WTC11 (cell line): Measurements from ENCODE around the gene SPOUT1. TPM values are rescaled to one million over a fixed set of nuclear protein-coding genes. Genes with fewer than 3 reads are reported as not detected.

Experiments
- ATAC-seq: fragments of 200-7000 bp; cut with Tn5 transposase; 2 replicates; pipeline ENCODE4 v1.10.0; 2021; ENCODE audit warnings: mild to moderate bottlenecking, moderate library complexity
- CTCF ChIA-PET: fragments of 300-600 bp; sonication (Branson Sonifier 250); formaldehyde crosslinking; loops from one replicate; lab custom pipeline; 2021; ENCODE audit warnings: antibody characterized with exemption; lab: Charles Lee
- POLR2A ChIA-PET: fragments of 350-600 bp; sonication (Branson Sonifier 250); formaldehyde crosslinking; loops from one replicate; lab custom pipeline; 2021; ENCODE audit warnings: antibody characterized with exemption; lab: Charles Lee
- DNase-seq: peaks from one replicate; pipeline ENCODE4 v3.0.0; 2021; ENCODE audit warnings: low spot score
- H3K27ac Mint-ChIP-seq: 2 replicates; pipeline ENCODE4 v1.8.0; 2021; ENCODE audit warnings: mixed read lengths
- H3K27me3 Mint-ChIP-seq: 2 replicates; pipeline ENCODE4 v1.8.0; 2021; ENCODE audit warnings: low read depth, mild to moderate bottlenecking, moderate library complexity, mixed read lengths
- H3K36me3 Mint-ChIP-seq: 2 replicates; pipeline ENCODE4 v1.8.0; 2021; ENCODE audit warnings: mixed read lengths
- H3K4me1 Mint-ChIP-seq: 2 replicates; pipeline ENCODE4 v1.8.0; 2022; ENCODE audit warnings: mixed read lengths
- H3K4me3 Mint-ChIP-seq: 2 replicates; pipeline ENCODE4 v1.8.0; 2021; ENCODE audit warnings: mild to moderate bottlenecking, moderate library complexity, mixed read lengths
- H3K9me3 Mint-ChIP-seq: 2 replicates; pipeline ENCODE4 v1.8.0; 2021; ENCODE audit warnings: mixed read lengths
- CREM ChIP-seq: sonication (generic); formaldehyde crosslinking; IDR thresholded peaks from 2 replicates; pipeline ENCODE4 v1.8.1; 2022; ENCODE audit warnings: mild to moderate bottlenecking, missing genetic modification reagents, moderate library complexity
- ELF4 ChIP-seq: sonication (generic); formaldehyde crosslinking; IDR thresholded peaks from 2 replicates; pipeline ENCODE4 v1.8.1; 2022; ENCODE audit warnings: low read depth, mild to moderate bottlenecking, moderate library complexity, missing genetic modification reagents
- FOXJ3 ChIP-seq: sonication (generic); formaldehyde crosslinking; IDR thresholded peaks from 2 replicates; pipeline ENCODE4 v1.9.0; 2021; ENCODE audit warnings: missing genetic modification reagents, mild to moderate bottlenecking, borderline replicate concordance
- GRHL2 ChIP-seq: fragments of 250-450 bp; sonication (Bioruptor Pico); IDR thresholded peaks from 2 replicates; pipeline ENCODE4 v1.8.0; 2022; ENCODE audit warnings: mild to moderate bottlenecking, moderate library complexity; ENCODE audit not compliant: insufficient replicate concordance, severe bottlenecking
- PRRX2 ChIP-seq: fragments of 250-450 bp; sonication (Bioruptor Pico); IDR thresholded peaks from 2 replicates; pipeline ENCODE4 v1.8.0; 2021; ENCODE audit warnings: mild to moderate bottlenecking
- RORB ChIP-seq: fragments of 250-450 bp; sonication (Bioruptor Pico); IDR thresholded peaks from 2 replicates; pipeline ENCODE4 v1.9.0; 2021; ENCODE audit warnings: mild to moderate bottlenecking
- SMAD4 ChIP-seq: sonication (generic); formaldehyde crosslinking; IDR thresholded peaks from 2 replicates; pipeline ENCODE4 v1.8.0; 2022; ENCODE audit warnings: mild to moderate bottlenecking, missing genetic modification reagents
- SP1 ChIP-seq: sonication (generic); formaldehyde crosslinking; conservative IDR thresholded peaks from 2 replicates; pipeline ENCODE4 v1.8.1; 2022; ENCODE audit warnings: missing genetic modification reagents
- TCF7 ChIP-seq: sonication (generic); formaldehyde crosslinking; IDR thresholded peaks from 2 replicates; pipeline ENCODE4 v1.8.0; 2022; ENCODE audit warnings: mild to moderate bottlenecking, low read depth, missing genetic modification reagents, moderate library complexity
- TP53 ChIP-seq: sonication (generic); formaldehyde crosslinking; IDR thresholded peaks from 2 replicates; pipeline ENCODE4 v1.8.1; 2023; ENCODE audit warnings: mild to moderate bottlenecking, missing genetic modification reagents
- ZBTB21 ChIP-seq: sonication (generic); formaldehyde crosslinking; IDR thresholded peaks from 2 replicates; pipeline ENCODE4 v1.8.1; 2023; ENCODE audit warnings: mild to moderate bottlenecking, missing genetic modification reagents, borderline replicate concordance
- ZNF121 ChIP-seq: sonication (generic); formaldehyde crosslinking; IDR thresholded peaks from 2 replicates; pipeline ENCODE4 v1.8.0; 2023; ENCODE audit warnings: missing genetic modification reagents
- ZNF423 ChIP-seq: fragments of 250-450 bp; sonication (Bioruptor Pico); IDR thresholded peaks from 2 replicates; pipeline ENCODE4 v2.1.2; 2022; ENCODE audit warnings: mild to moderate bottlenecking, moderate library complexity
- total RNA-seq: library from RNA; stranded (reverse); gene quantifications from 3 replicates; pipeline ENCODE4 v1.2.3, GENCODE V29; 2021
- TF ChIP-seq, protein P1 (sequence below): fragments of 200-600 bp; IDR thresholded peaks from 2 replicates; pipeline ENCODE4 v1.8.0; 2022; ENCODE audit warnings: antibody characterized with exemption
- TF ChIP-seq, protein P2 (sequence below): sonication (generic); formaldehyde crosslinking; IDR thresholded peaks from 2 replicates; pipeline ENCODE4 v1.8.1; 2022; ENCODE audit warnings: mild to moderate bottlenecking, moderate library complexity, missing genetic modification reagents
- TF ChIP-seq, protein P3 (sequence below): sonication (generic); formaldehyde crosslinking; conservative IDR thresholded peaks from 2 replicates; pipeline ENCODE4 v1.8.1; 2022; ENCODE audit warnings: mild to moderate bottlenecking, missing genetic modification reagents
- TF ChIP-seq, protein P4 (sequence below): sonication (generic); formaldehyde crosslinking; IDR thresholded peaks from 2 replicates; pipeline ENCODE4 v1.8.1; 2023; ENCODE audit warnings: mild to moderate bottlenecking, missing genetic modification reagents, moderate library complexity
- TF ChIP-seq, protein P5 (sequence below): sonication (generic); formaldehyde crosslinking; IDR thresholded peaks from 2 replicates; pipeline ENCODE4 v1.8.1; 2022; ENCODE audit warnings: missing genetic modification reagents, borderline replicate concordance
- TF ChIP-seq, protein P6 (sequence below): sonication (generic); formaldehyde crosslinking; IDR thresholded peaks from 2 replicates; pipeline ENCODE4 v1.8.1; 2023; ENCODE audit warnings: mild to moderate bottlenecking, missing genetic modification reagents

Gene SPOUT1
- total RNA-seq, 1 experiment from 2014 or later: 79.3 TPM

DNA sequence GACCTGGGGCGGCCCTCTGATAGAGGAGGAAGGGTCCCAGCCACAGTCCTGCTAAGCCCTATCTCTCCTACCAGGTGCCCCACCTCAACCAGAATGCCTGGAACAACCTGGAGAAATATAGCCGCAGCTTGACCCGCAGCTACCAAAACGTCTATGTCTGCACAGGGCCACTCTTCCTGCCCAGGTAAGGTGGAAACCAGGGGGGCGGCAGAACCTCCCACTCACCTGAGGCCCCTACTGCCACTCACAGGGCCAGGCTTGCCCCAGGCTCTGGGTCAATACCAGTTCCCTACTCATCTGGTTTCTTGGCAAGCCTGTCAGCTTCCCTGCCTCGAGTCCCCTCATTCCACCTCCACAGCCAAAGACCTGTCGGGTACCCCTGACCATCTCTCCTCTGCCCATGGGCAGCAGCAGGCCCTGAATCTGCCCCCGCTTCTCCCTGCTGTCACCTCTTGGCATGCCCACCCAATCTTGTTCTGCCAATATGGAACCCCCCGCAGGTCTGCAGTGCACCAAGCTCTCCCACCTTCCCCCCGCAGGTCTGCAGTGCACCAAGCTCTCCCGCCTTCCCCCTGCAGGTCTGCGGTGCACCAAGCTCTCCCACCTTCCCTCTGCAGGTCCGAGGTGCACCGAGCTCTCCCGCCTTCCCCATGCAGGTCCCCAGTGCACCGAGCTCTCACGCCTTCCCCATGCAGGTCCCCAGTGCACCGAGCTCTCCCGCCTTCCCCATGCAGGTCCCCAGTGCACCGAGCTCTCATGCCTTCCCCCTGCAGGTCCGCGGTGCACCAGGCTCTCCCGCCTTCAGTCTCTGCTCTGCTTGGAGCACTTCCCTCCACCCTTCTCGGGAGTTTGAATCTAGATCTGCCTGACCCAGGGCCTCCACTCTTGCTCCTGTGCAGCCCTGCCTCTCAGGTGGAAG, 8.7 kb downstream of the SPOUT1 start (continued):
- TF ChIP-seq ZNF121 (CRISPR knock-in tag) (no peak), SP1 (no peak), TCF7 (CRISPR knock-in tag) (no peak), ELF4 (CRISPR knock-in tag) (no peak), CREM (CRISPR knock-in tag) (no peak)
- TF ChIP-seq, all 79 proteins: peak for 0

DNA sequence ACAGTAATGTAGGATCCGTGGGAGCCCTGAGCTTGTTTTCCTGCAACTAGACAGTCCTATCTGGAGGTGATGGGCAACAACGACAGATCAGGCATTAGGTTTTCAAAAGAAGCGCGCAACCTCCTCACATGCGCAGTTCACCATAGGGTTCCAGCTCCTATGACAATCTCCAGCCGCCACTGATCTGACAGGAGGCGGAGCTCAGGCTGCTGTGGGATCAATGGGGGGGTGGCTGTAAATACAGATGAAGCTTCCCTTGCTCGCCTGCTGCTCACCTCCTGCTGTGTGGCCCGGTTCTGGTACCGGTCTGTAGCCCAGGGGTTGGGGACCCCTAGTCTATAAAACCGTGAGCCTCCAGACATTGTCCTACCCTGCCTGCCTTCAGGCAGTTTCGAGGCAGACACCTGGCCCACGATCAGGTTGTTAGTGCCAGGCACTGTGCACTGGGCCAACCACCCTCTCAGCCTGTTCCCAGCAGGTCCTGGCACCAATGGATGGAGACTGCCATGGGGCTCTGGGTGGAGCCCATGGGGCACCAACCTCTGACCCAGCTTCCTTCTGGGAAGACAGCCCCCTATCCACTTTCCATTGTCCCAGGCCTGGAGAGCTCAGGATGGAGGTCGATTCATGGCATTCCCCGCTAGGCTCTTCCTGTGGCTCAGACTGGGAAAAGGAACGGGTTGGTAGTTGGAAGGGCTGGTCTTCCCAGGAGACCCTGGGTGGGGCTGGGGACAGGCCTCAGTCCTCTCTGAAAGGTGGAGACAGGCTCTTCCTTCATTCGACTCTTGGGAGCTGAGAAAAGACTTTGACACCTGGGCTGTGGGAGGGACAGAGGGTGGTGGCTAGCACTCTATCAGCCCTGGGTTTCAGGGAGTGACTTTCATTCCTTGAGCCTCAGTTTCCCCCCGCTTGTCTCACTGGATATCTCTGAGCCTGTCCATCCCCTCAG, 9.6 kb downstream of the SPOUT1 start:
- Mint-ChIP-seq H3K27me3 (no peaks in the 10 kb centered on the region), H3K36me3 (peaks cover 23% of the 10 kb centered on the region), H3K27ac (no peak overlapping the region), H3K9me3 (no peaks in the 10 kb centered on the region), H3K4me1 (peaks cover 3% of the 10 kb centered on the region), H3K4me3 (peak overlapping the region; percentile 71)
- ChIA-PET POLR2A (interaction anchor here (0.6 to 2.8 kb wide), 2 partner anchors 8 to 101 kb away, joined by 4 to 26 read pairs; partner anchors contain the start of gene SPOUT1), CTCF (interaction anchor here (1.0 to 3.3 kb wide), 6 partner anchors 10 to 208 kb away, joined by 3 to 40 read pairs (median 16); partner anchors contain the start of genes SH3GLB2 and SPOUT1)
- no peak for DNase-seq
- TF ChIP-seq, protein P1, sequence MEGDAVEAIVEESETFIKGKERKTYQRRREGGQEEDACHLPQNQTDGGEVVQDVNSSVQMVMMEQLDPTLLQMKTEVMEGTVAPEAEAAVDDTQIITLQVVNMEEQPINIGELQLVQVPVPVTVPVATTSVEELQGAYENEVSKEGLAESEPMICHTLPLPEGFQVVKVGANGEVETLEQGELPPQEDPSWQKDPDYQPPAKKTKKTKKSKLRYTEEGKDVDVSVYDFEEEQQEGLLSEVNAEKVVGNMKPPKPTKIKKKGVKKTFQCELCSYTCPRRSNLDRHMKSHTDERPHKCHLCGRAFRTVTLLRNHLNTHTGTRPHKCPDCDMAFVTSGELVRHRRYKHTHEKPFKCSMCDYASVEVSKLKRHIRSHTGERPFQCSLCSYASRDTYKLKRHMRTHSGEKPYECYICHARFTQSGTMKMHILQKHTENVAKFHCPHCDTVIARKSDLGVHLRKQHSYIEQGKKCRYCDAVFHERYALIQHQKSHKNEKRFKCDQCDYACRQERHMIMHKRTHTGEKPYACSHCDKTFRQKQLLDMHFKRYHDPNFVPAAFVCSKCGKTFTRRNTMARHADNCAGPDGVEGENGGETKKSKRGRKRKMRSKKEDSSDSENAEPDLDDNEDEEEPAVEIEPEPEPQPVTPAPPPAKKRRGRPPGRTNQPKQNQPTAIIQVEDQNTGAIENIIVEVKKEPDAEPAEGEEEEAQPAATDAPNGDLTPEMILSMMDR: no peak
- TF ChIP-seq FOXJ3 (CRISPR knock-in tag) (no peak), SMAD4 (CRISPR knock-in tag) (no peak), ZNF423 (CRISPR knock-in tag) (no peak), ZBTB21 (CRISPR knock-in tag) (no peak), TP53 (CRISPR knock-in tag) (no peak), GRHL2 (CRISPR knock-in tag) (no peak), TCF7 (CRISPR knock-in tag) (no peak), RORB (CRISPR knock-in tag) (no peak), PRRX2 (CRISPR knock-in tag) (no peak)
- TF ChIP-seq, protein P2, sequence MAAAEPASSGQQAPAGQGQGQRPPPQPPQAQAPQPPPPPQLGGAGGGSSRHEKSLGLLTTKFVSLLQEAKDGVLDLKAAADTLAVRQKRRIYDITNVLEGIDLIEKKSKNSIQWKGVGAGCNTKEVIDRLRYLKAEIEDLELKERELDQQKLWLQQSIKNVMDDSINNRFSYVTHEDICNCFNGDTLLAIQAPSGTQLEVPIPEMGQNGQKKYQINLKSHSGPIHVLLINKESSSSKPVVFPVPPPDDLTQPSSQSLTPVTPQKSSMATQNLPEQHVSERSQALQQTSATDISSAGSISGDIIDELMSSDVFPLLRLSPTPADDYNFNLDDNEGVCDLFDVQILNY (CRISPR knock-in tag): no peak
- TF ChIP-seq, protein P3, sequence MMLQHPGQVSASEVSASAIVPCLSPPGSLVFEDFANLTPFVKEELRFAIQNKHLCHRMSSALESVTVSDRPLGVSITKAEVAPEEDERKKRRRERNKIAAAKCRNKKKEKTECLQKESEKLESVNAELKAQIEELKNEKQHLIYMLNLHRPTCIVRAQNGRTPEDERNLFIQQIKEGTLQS (CRISPR knock-in tag): no peak
- TF ChIP-seq, protein P4, sequence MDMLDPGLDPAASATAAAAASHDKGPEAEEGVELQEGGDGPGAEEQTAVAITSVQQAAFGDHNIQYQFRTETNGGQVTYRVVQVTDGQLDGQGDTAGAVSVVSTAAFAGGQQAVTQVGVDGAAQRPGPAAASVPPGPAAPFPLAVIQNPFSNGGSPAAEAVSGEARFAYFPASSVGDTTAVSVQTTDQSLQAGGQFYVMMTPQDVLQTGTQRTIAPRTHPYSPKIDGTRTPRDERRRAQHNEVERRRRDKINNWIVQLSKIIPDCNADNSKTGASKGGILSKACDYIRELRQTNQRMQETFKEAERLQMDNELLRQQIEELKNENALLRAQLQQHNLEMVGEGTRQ (CRISPR knock-in tag): no peak
- TF ChIP-seq, protein P5, sequence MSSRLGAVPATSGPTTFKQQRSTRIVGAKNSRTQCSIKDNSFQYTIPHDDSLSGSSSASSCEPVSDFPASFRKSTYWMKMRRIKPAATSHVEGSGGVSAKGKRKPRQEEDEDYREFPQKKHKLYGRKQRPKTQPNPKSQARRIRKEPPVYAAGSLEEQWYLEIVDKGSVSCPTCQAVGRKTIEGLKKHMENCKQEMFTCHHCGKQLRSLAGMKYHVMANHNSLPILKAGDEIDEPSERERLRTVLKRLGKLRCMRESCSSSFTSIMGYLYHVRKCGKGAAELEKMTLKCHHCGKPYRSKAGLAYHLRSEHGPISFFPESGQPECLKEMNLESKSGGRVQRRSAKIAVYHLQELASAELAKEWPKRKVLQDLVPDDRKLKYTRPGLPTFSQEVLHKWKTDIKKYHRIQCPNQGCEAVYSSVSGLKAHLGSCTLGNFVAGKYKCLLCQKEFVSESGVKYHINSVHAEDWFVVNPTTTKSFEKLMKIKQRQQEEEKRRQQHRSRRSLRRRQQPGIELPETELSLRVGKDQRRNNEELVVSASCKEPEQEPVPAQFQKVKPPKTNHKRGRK (CRISPR knock-in tag): no peak
- TF ChIP-seq, protein P6, sequence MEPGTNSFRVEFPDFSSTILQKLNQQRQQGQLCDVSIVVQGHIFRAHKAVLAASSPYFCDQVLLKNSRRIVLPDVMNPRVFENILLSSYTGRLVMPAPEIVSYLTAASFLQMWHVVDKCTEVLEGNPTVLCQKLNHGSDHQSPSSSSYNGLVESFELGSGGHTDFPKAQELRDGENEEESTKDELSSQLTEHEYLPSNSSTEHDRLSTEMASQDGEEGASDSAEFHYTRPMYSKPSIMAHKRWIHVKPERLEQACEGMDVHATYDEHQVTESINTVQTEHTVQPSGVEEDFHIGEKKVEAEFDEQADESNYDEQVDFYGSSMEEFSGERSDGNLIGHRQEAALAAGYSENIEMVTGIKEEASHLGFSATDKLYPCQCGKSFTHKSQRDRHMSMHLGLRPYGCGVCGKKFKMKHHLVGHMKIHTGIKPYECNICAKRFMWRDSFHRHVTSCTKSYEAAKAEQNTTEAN (CRISPR knock-in tag): no peak
- no peak for ATAC-seq
